SU-DHL-6 (cell line): ENCODE measurements around the gene BEND3.
"Not testable (repeated sequence)": the region's sequence is repeated elsewhere in the genome, so short reads cannot be mapped to it uniquely, and the experiment has no call there.

Source experiments
- H2AFZ ChIP-seq: fragments of 200-600 bp; sonication (generic); 2 replicates; pipeline ENCODE4 v1.6.1; 2014; ENCODE audit warnings: low read depth, mild to moderate bottlenecking, moderate library complexity, mixed read lengths, antibody characterized with exemption, low read length; ENCODE audit not compliant: severe bottlenecking
- H3F3A ChIP-seq: fragments of 200-600 bp; shearing (Covaris generic); 2 replicates; pipeline ENCODE4 v1.6.0; 2016; ENCODE audit warnings: antibody characterized with exemption, mild to moderate bottlenecking; ENCODE audit not compliant: insufficient read depth
- H3K27ac ChIP-seq: fragments of 200-600 bp; sonication (generic); 2 replicates; pipeline ENCODE4 v1.5.1; 2016; ENCODE audit warnings: low read depth, mild to moderate bottlenecking, low read length, moderate library complexity, mixed read lengths
- H3K27me3 ChIP-seq: fragments of 200-600 bp; sonication (generic), shearing (Covaris generic); 2 replicates; pipeline ENCODE4 v1.6.0; 2014; ENCODE audit warnings: mild to moderate bottlenecking, low read length
- H3K36me3 ChIP-seq: fragments of 200-600 bp; sonication (generic); 2 replicates; pipeline ENCODE4 v1.6.1; 2014; ENCODE audit warnings: mild to moderate bottlenecking, low read length, mixed read lengths
- H3K4me2 ChIP-seq: fragments of 300-600, 200-600 bp; shearing (Covaris generic), sonication (generic); 2 replicates; pipeline ENCODE4 v1.6.0; 2014; ENCODE audit warnings: low read length, low read depth, mild to moderate bottlenecking; ENCODE audit not compliant: poor library complexity, severe bottlenecking
- H3K4me3 ChIP-seq: fragments of 200-600 bp; sonication (generic); 2 replicates; pipeline ENCODE4 v1.5.1; 2014; ENCODE audit warnings: antibody characterized with exemption, low read length, mild to moderate bottlenecking, mixed read lengths; ENCODE audit not compliant: insufficient read depth, poor library complexity, severe bottlenecking
- H3K79me2 ChIP-seq: fragments of 200-600 bp; sonication (generic); 2 replicates; pipeline ENCODE4 v1.6.1; 2014; ENCODE audit warnings: mild to moderate bottlenecking, low read length, moderate library complexity; ENCODE audit not compliant: insufficient read depth
- H3K9ac ChIP-seq: fragments of 200-600 bp; sonication (generic); 2 replicates; pipeline ENCODE4 v1.7.0; 2014; ENCODE audit warnings: mild to moderate bottlenecking, low read length
- H3K9me2 ChIP-seq: fragments of 200-600 bp; sonication (generic); replicated peaks from 2 replicates; pipeline ENCODE4 v1.6.1; 2014; ENCODE audit warnings: low read length; ENCODE audit not compliant: insufficient read depth
- H3K9me3 ChIP-seq: fragments of 200-600 bp; sonication (generic); 2 replicates; pipeline ENCODE4 v1.6.1; 2014; ENCODE audit warnings: low read length, mixed read lengths; ENCODE audit not compliant: insufficient read depth
- H4K20me1 ChIP-seq: fragments of 200-600 bp; sonication (generic); 2 replicates; pipeline ENCODE4 v1.6.1; 2014; ENCODE audit warnings: low read depth, mild to moderate bottlenecking, antibody characterized with exemption, low read length, moderate library complexity, mixed read lengths
- CTCF ChIP-seq: fragments of 200-600 bp; sonication (generic); IDR thresholded peaks from one replicate; pipeline ENCODE4 v1.5.1; 2017; ENCODE audit warnings: antibody characterized with exemption, mild to moderate bottlenecking, low read length, moderate library complexity; ENCODE audit not compliant: insufficient read depth, poor library complexity, severe bottlenecking
- EZH2phosphoT487 ChIP-seq: fragments of 200-600 bp; sonication (generic), shearing (Covaris generic); conservative IDR thresholded peaks from 2 replicates; pipeline ENCODE4 v1.6.1; 2018; ENCODE audit warnings: mild to moderate bottlenecking, antibody characterized with exemption, low read length, moderate library complexity, mixed read lengths

Gene BEND3

DNA sequence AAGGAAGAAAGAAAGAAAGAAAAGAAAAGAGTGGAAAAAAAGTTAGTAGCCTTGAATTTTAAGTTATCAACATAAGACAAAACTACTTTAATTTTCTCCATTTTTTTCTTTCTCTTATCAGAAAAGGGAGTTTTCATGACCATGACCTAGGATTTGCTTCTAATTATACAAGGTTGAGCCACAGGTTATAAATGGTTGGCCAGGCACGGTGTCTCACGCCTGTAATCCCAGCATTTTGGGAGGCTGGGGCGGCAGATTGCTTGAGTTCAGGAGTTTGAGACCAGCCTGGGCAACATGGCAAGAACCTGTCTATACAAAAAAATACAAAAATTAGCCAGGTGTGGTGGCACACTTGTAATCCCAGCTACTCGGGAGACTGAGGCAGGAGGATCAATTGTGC lies 95.1 kb downstream of the BEND3 start:
- no peaks in the 10 kb centered on the region for H3K9me3 ChIP-seq
- H3K4me2 ChIP-seq: no peak overlapping the region
- H3K9me2 ChIP-seq: no peaks in the 10 kb centered on the region
- no peak overlapping the region for H2AFZ ChIP-seq
- H3F3A ChIP-seq: no peaks in the 10 kb centered on the region
- H3K79me2 ChIP-seq: no peaks in the 10 kb centered on the region
- H4K20me1 ChIP-seq: no peaks in the 10 kb centered on the region
- TF ChIP-seq EZH2phosphoT487 (no peak), CTCF (no peak)
- no peak overlapping the region for H3K27ac ChIP-seq
- H3K4me3 ChIP-seq: no peak overlapping the region
- H3K36me3 ChIP-seq: no peaks in the 10 kb centered on the region
- no peak overlapping the region for H3K9ac ChIP-seq
- H3K27me3 ChIP-seq: no peaks in the 10 kb centered on the region

GRCh38 chr6:107019628-107020027 lies 95.7 kb downstream of the BEND3 start:
- not testable (repeated sequence) for H3K4me2 ChIP-seq, H3K79me2 ChIP-seq, H3K9me3 ChIP-seq, H2AFZ ChIP-seq, H3K9me2 ChIP-seq, H3K36me3 ChIP-seq, H4K20me1 ChIP-seq, H3K27ac ChIP-seq, H3K9ac ChIP-seq, H3F3A ChIP-seq, H3K27me3 ChIP-seq, H3K4me3 ChIP-seq

DNA sequence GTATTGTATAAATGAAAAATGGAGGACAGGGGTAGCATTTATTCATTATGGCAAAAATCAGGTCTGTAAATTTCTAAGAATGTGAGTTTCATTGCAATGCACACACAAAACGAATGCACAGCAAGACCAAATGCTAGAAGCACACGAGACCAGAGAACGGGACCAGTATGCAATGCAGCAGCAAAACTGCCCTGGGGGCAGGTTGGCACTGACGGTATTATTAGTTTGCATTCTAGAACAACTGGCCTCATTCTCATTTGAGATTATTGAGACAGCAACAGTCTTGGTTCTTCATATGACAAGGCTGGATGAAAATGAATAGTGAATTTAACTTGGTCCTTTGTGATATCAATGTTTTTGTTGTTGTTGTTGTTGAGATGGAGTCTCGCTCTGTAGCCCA lies 96.3 kb downstream of the BEND3 start:
- Histone ChIP-seq H3K79me2 (no peaks in the 10 kb centered on the region), H3K27me3 (no peaks in the 10 kb centered on the region), H3K4me2 (no peak overlapping the region), H3K27ac (no peak overlapping the region), H2AFZ (no peak overlapping the region), H3K4me3 (no peak overlapping the region), H3K9ac (no peak overlapping the region), H3K9me3 (no peaks in the 10 kb centered on the region), H3K36me3 (no peaks in the 10 kb centered on the region), H3F3A (no peaks in the 10 kb centered on the region), H4K20me1 (no peaks in the 10 kb centered on the region), H3K9me2 (no peaks in the 10 kb centered on the region)
- no peak for TF ChIP-seq EZH2phosphoT487
- no peak for TF ChIP-seq CTCF
